C4-2B (cell line): ENCODE data around the gene STAT5B.

Source experiments
- ZFX ChIP-seq: fragments of 450-650 bp; IDR thresholded peaks from 2 replicates; pipeline ENCODE4 v1.6.1; 2017
- TF ChIP-seq, protein P1 (sequence below): fragments of 450-650 bp; conservative IDR thresholded peaks from 2 replicates; pipeline ENCODE4 v1.5.1; 2017; ENCODE audit warnings: mild to moderate bottlenecking

DNA sequence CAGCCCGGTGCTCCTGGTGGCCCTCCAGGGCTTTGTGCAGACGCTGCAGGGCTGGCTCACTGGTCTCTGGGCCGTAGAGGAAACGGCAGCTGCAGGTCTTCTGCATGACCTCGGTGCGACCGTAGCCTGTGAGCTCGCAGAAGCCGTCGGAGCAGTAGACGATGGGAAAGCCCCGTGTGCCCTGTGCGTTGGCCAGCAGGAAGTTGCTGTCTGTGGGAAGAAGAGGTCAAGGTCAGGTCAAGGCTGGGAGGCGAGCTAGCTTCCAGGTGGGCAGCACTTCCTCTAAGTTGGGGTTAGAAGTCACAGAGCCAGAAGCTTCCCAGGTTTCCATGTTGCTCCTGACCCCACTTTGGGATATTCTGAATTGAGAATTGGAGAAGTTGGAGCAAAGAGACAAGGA lies 97.4 kb downstream of the STAT5B start:
- TF ChIP-seq, protein P1, sequence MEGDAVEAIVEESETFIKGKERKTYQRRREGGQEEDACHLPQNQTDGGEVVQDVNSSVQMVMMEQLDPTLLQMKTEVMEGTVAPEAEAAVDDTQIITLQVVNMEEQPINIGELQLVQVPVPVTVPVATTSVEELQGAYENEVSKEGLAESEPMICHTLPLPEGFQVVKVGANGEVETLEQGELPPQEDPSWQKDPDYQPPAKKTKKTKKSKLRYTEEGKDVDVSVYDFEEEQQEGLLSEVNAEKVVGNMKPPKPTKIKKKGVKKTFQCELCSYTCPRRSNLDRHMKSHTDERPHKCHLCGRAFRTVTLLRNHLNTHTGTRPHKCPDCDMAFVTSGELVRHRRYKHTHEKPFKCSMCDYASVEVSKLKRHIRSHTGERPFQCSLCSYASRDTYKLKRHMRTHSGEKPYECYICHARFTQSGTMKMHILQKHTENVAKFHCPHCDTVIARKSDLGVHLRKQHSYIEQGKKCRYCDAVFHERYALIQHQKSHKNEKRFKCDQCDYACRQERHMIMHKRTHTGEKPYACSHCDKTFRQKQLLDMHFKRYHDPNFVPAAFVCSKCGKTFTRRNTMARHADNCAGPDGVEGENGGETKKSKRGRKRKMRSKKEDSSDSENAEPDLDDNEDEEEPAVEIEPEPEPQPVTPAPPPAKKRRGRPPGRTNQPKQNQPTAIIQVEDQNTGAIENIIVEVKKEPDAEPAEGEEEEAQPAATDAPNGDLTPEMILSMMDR = no peak
- TF ChIP-seq ZFX = no peak
